Stimulated activated naive CD4-positive, alpha-beta T cell (primary cell): ENCODE measurements around the gene CER1.
A peak's percentile ranks its signal among the peaks of the same experiment; 100 is the strongest.
"Not testable (repeated sequence)": the region's sequence is repeated elsewhere in the genome, so short reads cannot be mapped to it uniquely, and the experiment has no call there.

Experiments used
- DNase-seq, 6 experiments: peaks; one replicate each; lab custom pipeline; 2025; lab: John Stamatoyannopoulos, UW

CER1 gene

DNA sequence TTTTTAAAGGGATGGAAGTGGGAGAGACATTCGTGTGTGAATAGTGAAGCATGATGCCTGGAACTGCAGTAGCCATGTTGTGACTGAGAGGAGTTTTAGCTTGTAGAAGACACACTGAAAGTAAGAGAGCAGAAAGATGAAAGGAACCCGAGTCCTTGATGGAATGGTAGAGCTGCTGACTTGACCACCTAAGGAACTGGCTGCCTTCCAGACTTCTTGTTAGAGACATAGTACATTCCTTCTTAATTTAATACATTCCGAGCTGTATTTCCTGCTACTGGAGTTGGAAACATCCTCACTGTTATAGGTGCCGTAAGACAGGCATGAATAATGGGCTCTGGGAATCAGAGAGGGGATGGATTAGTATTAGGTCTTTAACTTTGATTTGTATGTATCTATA lies 7.4 kb downstream of the CER1 start:
- DNase-seq = no peak

DNA sequence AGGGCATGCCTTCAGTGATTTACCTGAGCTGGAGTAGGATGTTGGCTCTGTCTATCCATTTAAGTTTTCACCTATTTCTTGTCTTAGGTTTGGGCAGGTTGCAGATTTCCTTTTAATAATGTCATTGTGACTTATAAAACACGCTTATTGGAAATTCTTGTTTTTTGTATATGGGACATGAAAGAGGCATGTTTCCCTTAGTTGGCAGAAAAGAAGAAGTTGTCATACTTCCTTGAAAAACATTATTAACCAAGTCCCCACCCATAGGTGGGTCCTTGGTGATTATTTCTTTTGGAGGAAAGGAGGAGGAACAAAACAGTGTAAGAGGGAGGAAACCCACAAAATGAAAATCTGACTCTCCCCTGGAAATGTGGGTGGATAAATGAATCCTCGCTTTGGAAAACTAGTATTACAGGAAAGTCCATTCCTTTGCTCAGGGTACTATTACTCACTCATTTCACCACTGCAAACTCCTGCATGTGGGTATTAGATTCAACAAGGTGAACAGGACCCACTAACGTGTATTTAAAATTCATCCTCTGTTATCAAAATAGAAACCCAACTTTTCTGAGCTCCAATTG lies 9.3 kb downstream of the CER1 start:
- DNase-seq = no peak

DNA sequence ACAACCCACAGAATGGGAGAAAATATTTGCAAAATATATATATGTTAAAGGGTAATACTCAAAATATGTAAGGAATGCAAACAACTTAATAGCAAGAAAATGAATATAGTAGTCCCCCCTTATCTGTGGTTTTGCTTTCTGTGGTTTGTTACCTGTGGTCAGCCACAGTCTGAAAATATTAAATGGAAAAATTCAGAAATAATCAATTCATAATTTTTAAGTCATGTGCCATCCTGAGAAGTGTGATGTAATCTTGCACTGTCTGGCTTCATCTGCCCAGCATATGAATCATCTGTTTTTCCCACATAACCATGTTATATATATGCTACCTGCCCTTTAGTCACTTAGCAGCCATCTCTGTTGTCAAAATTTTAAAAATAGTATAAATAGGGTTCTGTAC lies 11.7 kb downstream of the CER1 start:
- DNase-seq = no peak

DNA sequence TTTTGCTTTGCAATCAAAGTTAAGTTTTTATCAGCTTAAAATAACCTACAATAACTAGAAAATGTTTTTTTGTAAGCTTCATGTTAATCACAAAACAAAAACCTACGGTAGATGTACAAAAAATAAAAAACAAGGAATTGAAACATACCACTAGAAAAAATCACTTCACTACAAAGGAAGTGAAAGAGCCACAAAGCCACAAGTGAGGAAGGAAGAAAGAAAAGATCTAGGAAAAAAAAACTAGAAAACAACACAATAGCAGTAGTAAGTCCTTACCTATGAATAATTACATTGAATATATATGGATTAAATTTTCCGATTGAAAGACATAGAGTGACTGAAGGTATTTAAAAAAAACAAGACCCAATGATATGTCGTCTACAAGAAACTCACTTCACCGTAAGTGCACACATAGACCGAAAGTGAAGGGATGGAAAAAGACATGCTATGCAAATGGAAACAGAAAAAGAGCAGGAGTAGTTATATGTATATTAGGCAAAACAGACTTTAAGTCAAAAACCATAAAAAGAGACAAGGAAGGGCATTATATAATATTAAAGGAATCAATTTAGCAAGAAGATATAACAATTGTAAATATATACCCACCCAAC lies 15.9 kb downstream of the CER1 start:
- no peak for DNase-seq

DNA sequence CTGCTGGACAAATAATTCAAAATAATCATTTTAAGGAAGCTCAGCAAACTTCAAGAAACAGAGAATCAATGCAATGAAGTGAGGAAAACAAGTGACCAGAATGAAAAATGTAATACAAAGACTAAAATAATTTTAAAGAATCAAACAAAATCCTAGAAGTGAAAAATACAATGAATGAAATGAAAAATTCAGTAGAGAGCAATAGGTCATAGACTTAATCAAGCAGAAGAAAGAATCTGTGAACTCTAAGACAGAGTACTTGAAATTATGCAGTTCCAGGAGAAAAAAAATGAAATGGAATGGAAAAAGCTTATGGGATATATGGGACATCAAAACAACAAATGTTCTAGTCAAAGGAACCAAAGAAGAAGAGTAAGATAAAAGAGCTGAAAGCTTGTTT lies 17.5 kb downstream of the CER1 start:
- no peak for DNase-seq

DNA sequence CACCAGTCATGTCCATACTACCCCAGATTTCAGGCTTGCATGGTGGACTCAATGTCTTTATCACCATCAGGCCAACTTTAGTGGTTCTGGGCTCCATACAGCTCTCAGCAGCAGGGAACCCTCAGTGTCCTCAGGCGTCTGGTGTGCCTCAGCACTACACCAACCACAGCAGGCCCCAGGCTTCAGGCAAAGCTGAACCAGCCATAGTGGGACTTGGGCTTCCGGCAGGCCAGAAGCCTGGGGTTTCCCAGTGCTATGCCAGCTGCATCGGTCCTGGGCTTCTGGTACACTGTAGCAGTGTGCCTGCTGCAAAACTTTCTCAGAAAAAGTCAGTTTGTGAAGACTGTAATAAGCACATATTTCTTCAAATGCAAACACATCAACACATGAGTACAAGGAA lies 18.3 kb downstream of the CER1 start:
- DNase-seq = no peak

DNA sequence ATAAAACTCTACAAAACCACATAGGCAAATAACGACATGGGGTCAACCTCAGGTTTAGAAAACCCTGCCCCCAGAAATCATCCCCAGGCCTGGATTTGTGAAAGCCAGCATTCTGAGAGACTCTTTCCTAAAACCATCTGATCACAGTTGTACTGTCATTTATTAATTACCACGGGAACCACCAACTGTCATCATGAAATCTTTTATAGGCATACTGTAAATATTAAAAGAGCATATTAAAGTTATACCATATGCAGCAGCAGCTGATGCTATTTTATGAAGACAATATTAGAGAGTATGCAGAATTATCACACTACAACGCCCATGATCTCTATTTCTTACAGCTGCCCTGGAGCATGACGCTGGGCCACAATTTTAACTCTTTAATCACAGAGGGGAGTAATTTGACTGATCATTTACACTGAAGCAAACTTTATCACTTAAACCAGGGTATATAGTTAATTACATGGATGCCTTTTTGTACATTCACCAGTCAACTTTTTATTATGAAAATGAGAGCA lies 20.3 kb downstream of the CER1 start:
- no peak for DNase-seq

DNA sequence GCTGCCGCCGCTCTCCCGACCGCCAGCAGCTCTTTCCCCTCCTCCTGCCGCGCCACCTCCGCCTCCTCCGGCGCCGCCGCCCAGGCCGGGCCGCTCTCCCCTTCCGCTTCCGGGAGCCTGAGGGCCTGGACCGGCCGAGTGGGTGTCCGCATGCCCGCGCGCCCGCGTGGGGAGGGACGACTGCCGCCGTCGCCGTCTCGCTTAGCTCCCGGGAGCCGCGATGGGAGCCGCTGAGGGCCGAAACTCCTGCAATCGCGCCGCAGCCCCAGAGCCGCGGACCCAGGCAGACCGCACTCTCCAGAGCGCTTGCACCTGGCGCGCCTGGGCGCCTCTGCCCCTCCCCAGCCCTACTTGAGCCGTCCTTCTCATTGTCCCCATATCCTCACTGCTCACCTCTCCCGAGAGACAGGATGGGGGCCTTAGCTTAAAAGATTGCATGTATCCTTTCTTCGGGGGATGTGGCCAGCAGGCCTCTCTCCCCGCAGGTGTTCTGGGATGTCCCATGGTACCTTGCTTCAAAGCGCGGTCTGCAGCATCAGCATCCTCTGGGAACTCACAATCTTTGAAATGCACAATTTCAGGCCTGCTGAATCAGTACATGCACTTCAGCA lies 29.2 kb downstream of the CER1 start, which contains the start of gene ZDHHC21:
Gene ZDHHC21, minus strand, starts transcription at position 182 of the 611 bp plus-strand sequence. CDS start 19,092 bp downstream, outside the sequence.
- DNase-seq = peak in 4 of 6 experiments; percentile 15 to 55 (median 39)

DNA sequence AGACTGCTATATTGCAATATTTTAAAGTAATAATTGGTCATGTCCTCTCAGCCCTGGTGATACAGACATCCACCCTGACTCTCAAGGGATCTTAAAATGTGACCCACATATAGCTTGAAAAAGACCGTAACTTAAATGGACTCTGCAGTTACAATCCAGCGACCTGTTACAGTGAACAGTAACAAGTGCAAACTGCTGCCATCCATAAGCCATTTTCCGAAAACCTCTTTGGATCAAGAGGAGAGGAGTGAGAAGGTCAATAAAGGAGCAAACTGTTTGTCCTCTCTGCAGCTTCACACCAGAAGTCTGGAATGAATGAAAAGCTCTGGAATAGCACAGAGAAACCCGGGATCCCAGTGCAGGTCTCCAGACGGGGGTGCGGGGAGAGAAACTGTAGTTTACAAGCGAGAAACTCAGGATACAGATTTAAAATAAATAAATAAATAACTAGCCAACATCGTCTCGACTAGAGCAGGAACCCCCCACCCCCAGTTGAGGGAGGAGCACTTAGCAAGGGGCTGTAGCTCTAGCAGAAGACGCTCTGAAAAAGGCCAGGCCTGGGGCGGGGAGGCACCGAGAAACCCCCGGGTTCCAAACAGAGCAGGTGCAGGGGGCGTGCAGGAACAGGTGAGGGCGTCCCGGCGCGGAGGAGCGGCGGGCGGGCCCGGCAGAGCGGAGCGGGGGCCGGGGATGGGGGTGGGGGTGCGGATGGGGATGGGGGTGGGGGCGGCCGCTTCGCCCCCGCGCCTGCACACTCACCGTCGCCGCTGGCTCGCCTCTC lies 29.9 kb downstream of the CER1 start:
- DNase-seq = peak in 3 of 6 experiments; percentile 15 to 43 (median 24)

DNA sequence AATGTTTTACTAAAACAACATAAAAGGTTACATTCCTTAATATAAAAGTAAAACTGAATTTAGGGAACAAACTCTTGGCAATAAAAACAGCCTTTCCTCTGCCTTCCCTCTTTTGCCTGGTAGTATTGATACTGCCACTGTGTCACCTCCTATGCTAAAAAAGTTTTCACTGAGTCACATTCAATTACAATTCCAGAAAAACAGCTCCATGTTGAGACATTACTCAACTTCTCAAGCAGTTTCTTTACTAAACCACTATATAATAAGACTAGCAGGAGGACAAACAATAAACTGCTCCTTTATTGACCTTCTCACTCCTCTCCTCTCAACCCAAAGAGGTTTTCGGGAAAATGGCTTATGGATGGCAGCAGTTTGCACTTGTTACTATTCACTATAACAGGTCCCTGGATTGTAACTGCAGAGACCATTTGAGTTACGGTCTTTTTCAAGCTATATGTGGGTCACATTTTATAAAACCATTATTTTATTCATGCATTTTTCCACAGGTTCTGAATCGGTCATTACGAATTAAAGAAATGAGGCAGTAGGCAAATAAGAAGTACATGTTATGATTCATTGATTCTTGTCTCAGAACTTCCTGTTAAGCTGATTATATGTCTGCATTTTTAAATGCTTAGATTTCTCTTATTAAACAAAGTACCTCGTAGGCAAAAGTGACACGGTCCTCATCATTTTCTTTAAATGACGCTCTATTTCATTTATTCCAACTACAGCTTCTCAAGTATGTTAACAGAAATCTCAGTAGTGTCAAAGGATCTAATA lies 31.4 kb downstream of the CER1 start:
- no peak for DNase-seq

DNA sequence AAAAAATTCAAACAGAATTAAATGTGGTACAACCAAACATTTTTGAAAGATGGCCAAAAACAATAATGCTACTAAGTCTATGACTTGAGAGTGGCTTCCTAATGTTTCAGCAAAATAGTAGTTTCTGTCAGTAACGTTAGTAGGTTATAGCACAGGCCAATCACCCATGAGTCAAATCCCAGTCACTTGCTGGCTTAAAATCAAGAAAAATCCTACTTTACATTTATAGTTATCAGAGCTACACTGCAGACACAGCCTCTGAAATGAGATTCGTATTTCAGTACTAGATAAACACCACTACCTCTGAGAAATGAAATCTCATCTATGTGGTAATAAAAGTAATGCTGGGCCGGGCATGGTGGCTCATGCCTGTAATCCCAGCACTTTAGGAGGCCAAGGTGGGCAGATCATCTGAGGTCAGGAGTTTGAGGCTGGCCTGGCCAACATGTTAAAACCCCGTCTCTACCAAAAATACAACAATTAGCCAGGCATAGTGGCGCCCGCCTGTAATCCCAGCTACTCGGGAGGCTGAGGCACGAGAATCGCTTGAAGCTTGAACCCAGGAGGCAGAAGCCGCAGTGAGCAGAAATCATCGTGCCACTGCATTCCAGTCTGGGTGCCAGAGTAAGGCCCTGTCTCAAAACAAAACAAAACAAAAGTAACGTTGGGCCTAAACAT lies 35.4 kb downstream of the CER1 start:
- no peak for DNase-seq

DNA sequence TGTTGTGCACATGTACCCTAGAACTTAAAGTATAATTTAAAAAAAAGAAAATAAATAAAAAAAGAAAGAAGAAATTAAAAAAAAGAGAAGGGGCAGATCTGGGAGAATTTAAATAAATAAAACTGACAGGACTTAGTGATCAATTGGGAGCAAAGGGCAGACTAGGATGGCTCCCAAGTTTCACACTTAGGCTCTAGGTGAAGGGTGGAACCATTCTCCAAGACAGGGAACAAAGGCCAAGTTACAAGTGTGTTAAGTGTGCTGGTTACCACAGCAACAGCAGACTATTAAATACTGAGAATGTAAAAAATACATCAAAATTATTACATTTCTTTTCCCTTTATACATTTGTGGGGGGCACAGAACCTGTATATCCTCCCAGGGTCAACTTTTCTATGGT lies 36.4 kb downstream of the CER1 start:
- DNase-seq = no peak

DNA sequence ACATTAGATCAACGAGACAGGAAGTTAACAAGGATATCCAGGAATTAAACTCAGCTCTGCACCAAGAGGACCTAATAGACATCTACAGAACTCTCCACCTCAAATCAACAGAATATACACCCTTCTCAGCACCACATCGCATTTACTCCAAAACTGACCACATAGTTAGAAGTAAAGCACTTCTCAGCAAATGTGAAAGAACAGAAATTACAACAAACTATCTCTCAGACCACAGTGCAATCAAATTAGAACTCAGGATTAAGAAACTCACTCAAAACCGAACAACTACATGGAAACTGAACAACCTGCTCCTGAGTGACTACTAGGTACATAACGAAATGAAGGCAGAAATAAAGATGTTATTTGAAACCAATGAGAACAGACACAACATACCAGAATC lies 39.9 kb downstream of the CER1 start:
- not testable (repeated sequence) for DNase-seq

DNA sequence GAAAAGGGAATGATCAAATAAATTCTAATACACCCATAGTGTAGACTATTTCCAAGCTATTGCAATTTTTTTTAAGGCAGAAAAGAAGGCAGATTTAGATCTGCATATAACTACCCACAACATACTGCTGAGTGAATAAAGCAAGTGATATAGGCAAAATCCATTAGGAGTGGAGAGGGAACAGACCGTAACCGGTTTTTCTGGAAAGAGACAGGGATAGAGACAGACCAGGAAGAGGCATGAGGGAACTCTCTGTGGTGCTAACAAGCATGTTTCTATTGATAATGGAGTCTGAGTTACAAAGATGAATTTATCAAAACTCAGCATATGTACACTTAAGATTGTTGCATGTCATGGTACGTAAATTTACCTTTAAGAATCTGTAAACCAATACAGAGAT lies 43.8 kb downstream of the CER1 start:
- no peak for DNase-seq

DNA sequence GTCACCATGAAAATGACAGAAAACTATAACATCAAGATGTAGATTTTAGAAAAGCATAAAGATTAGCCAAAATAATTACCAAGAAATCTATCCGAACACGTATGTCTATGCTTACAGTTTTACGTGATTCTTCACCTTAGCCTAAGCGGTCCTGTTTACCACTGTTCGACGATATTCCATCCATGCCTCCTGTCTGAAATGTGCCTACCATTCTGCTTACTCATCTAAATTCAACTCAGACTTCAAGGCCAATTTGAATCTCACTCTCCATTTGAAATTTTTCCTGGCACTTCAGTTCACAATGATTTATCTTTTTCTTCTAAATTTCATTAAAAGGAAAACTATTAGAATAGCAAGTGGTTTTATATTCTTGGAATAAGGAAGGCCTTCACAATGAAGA lies 44.7 kb downstream of the CER1 start:
- DNase-seq = no peak

DNA sequence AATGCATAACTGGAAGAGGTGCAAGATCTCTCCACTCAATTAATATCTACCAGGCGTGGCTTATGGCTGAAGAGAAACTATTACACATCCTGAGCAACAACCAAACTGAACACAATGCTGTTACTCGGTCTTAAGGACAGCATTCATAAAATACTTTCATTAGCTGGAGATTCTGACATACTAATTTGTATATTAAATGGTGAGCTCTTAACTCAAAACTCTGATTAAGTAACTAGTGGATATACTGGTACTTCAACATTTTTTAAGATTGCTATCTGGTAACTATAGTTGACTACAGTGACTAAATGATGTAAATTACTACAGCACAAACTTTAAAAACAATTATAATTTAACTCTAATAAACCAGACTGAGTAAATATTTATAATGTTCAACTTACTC lies 45.1 kb downstream of the CER1 start:
- no peak for DNase-seq

DNA sequence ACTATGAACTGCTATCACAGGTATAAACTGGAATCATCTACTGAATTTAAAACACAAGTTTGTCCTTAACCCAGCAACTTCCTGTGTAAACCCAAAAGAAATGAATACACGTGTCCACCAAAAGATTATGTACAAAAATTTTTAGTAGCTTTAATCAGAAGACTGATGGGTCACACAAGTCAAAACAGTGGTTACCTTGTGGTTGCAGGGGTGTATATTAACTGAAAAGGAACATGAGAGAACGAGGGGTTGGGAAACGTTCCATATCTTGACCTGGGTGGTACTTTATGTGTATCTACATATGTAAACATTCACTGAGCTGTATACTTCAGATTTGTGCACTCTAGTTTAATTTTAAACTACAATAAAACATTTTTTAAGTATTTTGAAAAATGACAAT lies 47.9 kb downstream of the CER1 start:
- no peak for DNase-seq

DNA sequence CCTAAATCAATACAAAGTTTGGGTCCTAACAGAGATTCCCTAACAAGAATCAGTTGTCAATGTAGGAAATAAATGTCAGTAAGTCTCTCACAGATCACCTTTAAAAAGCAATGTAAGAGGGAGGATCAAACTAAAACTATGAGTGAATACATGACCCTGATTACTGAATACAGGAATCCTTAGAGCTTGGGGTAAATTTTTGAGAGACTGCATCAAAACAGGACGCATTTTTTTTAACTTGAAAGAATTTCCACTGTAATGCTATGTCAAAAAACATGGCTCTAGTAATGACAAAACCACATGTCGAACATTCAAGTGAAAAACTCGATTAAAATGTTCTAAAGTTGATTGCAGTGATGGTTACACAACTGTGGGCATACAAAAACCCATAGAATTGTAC lies 51.2 kb downstream of the CER1 start:
- no peak for DNase-seq

DNA sequence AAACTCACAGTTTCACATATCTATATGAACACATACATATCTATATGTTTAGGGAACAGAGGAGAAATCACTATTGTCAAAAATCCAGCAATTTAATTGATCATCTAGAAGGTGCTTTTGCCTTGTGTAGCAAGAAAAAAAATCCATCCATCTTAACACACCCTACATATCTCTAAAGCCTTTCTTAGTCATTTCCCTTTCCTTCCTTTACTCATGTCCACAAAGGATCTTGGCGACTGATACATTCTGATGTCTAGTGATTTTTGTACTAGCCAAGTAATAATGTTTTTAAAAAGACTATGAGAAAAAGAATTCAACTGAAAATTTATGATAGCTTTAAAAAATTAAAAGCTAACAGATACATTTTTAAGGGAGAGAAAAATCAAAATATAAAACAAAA lies 51.8 kb downstream of the CER1 start:
- no peak for DNase-seq
